ENCODE results near the gene SLC16A13.

The SLC16A13 gene

DNA sequence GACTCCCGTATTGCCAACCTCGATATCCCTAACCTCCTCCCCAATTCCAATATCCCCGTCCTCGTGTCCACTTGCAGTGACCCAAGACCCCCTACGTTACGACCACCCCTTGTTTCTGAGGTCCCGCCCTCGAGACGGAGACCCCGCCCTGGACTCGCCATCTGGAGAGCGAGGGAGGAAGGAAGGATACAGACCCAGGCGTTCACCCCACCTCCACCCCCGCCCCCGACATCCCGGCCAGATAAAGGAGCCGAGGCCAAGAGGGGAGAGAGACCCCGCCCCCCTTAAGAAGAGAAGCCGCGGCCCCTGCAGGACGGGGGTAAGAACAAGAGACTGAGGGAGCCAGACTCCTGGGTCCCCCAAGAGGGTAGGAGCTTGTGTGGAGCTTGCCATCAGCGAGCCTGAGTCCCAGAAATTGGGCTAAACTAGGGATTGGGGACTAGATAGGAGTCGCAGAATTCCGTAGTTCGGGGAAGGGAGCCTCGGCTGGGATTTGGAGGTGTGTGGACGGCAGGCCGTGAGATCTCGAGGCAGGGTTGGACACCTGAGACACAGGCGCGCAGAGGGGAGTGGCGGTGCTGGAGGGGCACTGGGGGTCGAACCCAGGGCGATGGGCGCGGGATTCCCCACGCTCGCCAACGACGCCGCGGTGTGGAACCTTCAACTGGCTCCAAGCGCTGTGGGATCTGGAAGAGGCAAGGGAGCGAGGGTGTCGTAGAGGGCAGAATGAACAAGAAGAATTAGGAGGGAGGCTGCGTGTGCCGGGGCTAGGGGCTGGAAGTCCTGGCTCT, 12.8 kb upstream of the SLC16A13 start, which contains the start of gene BCL6B:
BCL6B (plus strand) TSS at position 270 of the 791 bp plus-strand sequence. CDS start 622 bp downstream, outside the sequence.
- Histone ChIP-seq H3K4me1 (ENCODE audit: control insufficient read depth, insufficient read depth, low read length) (peaks cover 3% of the 10 kb centered on the region), H3K36me3 (ENCODE audit: control insufficient read depth, insufficient read depth, low read length) (peaks cover 3% of the 10 kb centered on the region), H3K9ac (ENCODE audit: low read depth, low read length) (peak within 1 kb of the TSS; percentile 37), H3K9me3 (ENCODE audit: control insufficient read depth, insufficient read depth, low read length) (no peaks in the 10 kb centered on the region), H3K4me3 (ENCODE audit: low read depth, low read length) (peak within 1 kb of the TSS; percentile 81), H3K27me3 (ENCODE audit: control insufficient read depth, insufficient read depth, low read length) (peaks cover 36% of the 10 kb centered on the region)

DNA sequence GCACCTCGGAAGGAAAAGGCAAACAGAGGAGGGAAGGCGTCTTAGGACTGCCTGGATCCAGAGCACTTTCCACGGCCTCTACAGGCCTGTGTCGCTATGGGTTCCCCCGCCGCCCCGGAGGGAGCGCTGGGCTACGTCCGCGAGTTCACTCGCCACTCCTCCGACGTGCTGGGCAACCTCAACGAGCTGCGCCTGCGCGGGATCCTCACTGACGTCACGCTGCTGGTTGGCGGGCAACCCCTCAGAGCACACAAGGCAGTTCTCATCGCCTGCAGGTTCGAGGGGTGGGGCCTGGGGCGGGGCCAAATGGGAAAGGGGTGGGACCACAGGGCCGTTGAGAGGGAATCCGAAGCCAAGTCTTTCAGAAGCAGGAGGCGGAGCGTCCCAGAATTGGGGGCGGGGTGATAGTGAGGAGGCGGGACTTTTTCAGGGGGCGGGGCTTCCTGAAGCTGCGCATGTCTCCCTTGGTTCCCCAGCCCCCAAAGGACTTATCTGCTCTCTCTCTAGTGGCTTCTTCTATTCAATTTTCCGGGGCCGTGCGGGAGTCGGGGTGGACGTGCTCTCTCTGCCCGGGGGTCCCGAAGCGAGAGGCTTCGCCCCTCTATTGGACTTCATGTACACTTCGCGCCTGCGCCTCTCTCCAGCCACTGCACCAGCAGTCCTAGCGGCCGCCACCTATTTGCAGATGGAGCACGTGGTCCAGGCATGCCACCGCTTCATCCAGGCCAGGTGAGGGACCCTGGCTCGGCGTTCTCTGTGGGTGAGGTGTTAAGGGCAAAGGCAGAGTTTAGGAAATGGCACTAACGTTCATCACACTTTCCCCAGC, 12.0 kb upstream of the SLC16A13 start:
- Histone ChIP-seq H3K9me3 (ENCODE audit: control insufficient read depth, insufficient read depth, low read length) (no peaks in the 10 kb centered on the region), H3K4me1 (ENCODE audit: control insufficient read depth, insufficient read depth, low read length) (peaks cover 3% of the 10 kb centered on the region), H3K4me3 (ENCODE audit: low read depth, low read length) (peak overlapping the region; percentile 81), H3K27me3 (ENCODE audit: control insufficient read depth, insufficient read depth, low read length) (peaks cover 36% of the 10 kb centered on the region), H3K36me3 (ENCODE audit: control insufficient read depth, insufficient read depth, low read length) (peaks cover 3% of the 10 kb centered on the region), H3K9ac (ENCODE audit: low read depth, low read length) (peak overlapping the region; percentile 37)

GRCh38 chr17:7024402-7024785, 11.4 kb upstream of the SLC16A13 start:
- peaks cover 3% of the 10 kb centered on the region for H3K36me3 ChIP-seq (ENCODE audit: control insufficient read depth, insufficient read depth, low read length)
- H3K27me3 ChIP-seq (ENCODE audit: control insufficient read depth, insufficient read depth, low read length), result peaks cover 36% of the 10 kb centered on the region
- H3K9me3 ChIP-seq (ENCODE audit: control insufficient read depth, insufficient read depth, low read length), result no peaks in the 10 kb centered on the region
- peaks cover 3% of the 10 kb centered on the region for H3K4me1 ChIP-seq (ENCODE audit: control insufficient read depth, insufficient read depth, low read length)
- no peak overlapping the region for H3K4me3 ChIP-seq (ENCODE audit: low read depth, low read length)
- no peak overlapping the region for H3K9ac ChIP-seq (ENCODE audit: low read depth, low read length)

GRCh38 chr17:7025245-7025644, 10.6 kb upstream of the SLC16A13 start:
- H3K9me3 ChIP-seq (ENCODE audit: control insufficient read depth, insufficient read depth, low read length), result no peaks in the 10 kb centered on the region
- peaks cover 34% of the 10 kb centered on the region for H3K27me3 ChIP-seq (ENCODE audit: control insufficient read depth, insufficient read depth, low read length)
- no peak overlapping the region for H3K9ac ChIP-seq (ENCODE audit: low read depth, low read length)
- H3K4me3 ChIP-seq (ENCODE audit: low read depth, low read length), result no peak overlapping the region
- peaks cover 3% of the 10 kb centered on the region for H3K36me3 ChIP-seq (ENCODE audit: control insufficient read depth, insufficient read depth, low read length)
- H3K4me1 ChIP-seq (ENCODE audit: control insufficient read depth, insufficient read depth, low read length), result peaks cover 1% of the 10 kb centered on the region

DNA sequence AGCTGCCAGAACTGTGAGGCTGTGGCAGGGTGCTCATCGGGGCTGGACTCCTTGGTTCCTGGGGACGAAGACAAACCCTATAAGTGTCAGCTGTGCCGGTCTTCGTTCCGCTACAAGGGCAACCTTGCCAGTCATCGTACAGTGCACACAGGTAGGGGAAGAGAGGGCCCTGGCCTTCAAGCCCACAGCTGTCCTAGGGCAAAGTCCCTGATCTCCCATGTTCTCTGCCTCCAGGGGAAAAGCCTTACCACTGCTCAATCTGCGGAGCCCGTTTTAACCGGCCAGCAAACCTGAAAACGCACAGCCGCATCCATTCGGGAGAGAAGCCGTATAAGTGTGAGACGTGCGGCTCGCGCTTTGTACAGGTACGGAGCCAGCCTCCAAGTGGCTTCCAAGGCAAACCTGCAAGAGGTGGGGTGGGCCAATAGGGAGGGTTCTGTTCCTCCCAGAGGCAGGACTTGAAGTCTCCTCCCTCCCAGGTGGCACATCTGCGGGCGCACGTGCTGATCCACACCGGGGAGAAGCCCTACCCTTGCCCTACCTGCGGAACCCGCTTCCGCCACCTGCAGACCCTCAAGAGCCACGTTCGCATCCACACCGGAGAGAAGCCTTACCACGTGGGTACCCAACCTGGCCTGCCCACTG, 9.2 kb upstream of the SLC16A13 start:
- Histone ChIP-seq H3K9ac (ENCODE audit: low read depth, low read length) (no peak overlapping the region), H3K27me3 (ENCODE audit: control insufficient read depth, insufficient read depth, low read length) (peaks cover 21% of the 10 kb centered on the region), H3K4me1 (ENCODE audit: control insufficient read depth, insufficient read depth, low read length) (no peaks in the 10 kb centered on the region), H3K4me3 (ENCODE audit: low read depth, low read length) (no peak overlapping the region), H3K9me3 (ENCODE audit: control insufficient read depth, insufficient read depth, low read length) (no peaks in the 10 kb centered on the region), H3K36me3 (ENCODE audit: control insufficient read depth, insufficient read depth, low read length) (peaks cover 3% of the 10 kb centered on the region)

- no peaks in the 10 kb centered on the region for H3K4me1 ChIP-seq (ENCODE audit: control insufficient read depth, insufficient read depth, low read length)
- H3K9ac ChIP-seq (ENCODE audit: low read depth, low read length), result no peak overlapping the region
- peaks cover 17% of the 10 kb centered on the region for H3K27me3 ChIP-seq (ENCODE audit: control insufficient read depth, insufficient read depth, low read length)
- H3K36me3 ChIP-seq (ENCODE audit: control insufficient read depth, insufficient read depth, low read length), result peaks cover 3% of the 10 kb centered on the region
- no peak overlapping the region for H3K4me3 ChIP-seq (ENCODE audit: low read depth, low read length)
- no peaks in the 10 kb centered on the region for H3K9me3 ChIP-seq (ENCODE audit: control insufficient read depth, insufficient read depth, low read length)
Measured at GRCh38 chr17:7027335-7027734, 8.5 kb upstream of the SLC16A13 start.

DNA sequence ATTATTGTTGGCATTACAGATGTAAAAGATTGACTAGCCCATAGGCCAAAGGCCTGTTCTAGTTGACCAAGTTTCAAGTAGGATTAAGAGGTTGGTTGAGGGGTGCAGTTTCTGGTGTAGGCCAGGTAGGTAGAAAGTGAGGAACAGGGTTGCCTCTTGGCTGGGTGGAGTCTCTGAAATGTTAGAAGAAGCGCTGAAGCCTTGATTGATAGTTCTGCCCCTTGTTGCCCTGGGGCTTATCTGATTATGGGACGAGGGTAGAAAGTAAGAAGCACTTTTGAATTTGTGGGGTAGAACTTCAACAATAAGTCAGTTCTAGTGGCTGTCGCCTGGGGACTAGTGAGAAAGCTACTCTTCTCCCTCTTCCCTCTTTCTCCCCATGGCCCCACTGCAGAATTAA, 6.7 kb upstream of the SLC16A13 start:
- Histone ChIP-seq H3K9me3 (ENCODE audit: control insufficient read depth, insufficient read depth, low read length) (no peaks in the 10 kb centered on the region), H3K9ac (ENCODE audit: low read depth, low read length) (no peak overlapping the region), H3K4me1 (ENCODE audit: control insufficient read depth, insufficient read depth, low read length) (no peaks in the 10 kb centered on the region), H3K27me3 (ENCODE audit: control insufficient read depth, insufficient read depth, low read length) (peaks cover 6% of the 10 kb centered on the region), H3K36me3 (ENCODE audit: control insufficient read depth, insufficient read depth, low read length) (no peaks in the 10 kb centered on the region), H3K4me3 (ENCODE audit: low read depth, low read length) (no peak overlapping the region)

- no peaks in the 10 kb centered on the region for H3K4me1 ChIP-seq (ENCODE audit: control insufficient read depth, insufficient read depth, low read length)
- peaks cover 3% of the 10 kb centered on the region for H3K27me3 ChIP-seq (ENCODE audit: control insufficient read depth, insufficient read depth, low read length)
- H3K4me3 ChIP-seq (ENCODE audit: low read depth, low read length), result no peak overlapping the region
- H3K36me3 ChIP-seq (ENCODE audit: control insufficient read depth, insufficient read depth, low read length), result no peaks in the 10 kb centered on the region
- no peaks in the 10 kb centered on the region for H3K9me3 ChIP-seq (ENCODE audit: control insufficient read depth, insufficient read depth, low read length)
- H3K9ac ChIP-seq (ENCODE audit: low read depth, low read length), result no peak overlapping the region
Measured at GRCh38 chr17:7029659-7030058, 6.2 kb upstream of the SLC16A13 start.

DNA sequence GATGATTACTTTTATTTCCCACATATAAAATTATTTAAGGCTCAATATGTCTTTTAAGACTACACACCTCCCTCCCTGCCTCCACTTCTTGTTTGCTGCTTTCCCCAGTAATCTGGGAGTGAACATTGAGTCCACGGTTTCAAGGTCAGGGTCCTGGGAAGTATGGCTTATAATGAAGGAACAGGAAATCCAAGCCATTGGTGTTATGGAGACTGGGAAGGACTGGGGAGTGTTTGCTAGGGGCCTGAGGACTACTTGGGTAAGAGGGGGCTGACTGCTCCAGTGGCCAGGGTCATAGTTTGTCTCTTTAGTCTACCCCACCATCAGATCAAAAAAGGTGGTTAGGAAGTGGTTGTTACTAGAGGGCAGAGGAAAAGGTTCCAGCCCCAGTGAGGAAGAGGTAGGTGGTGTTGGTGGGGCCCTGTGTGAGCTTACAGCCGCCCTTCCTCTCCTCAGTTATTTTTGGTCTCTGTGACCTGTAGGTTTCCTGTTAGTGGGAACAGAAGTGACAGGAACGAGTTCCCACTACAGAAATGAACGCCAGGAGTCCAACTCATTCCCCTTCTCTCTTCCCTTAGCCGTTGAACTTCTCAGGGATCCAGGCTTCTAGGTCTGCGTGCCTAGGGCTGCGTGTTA, 742 bp upstream of the SLC16A13 start:
- peak overlapping the region; percentile 76 for H3K9ac ChIP-seq (ENCODE audit: low read depth, low read length)
- peak overlapping the region; percentile 80 for H3K4me3 ChIP-seq (ENCODE audit: low read depth, low read length)
- no peaks in the 10 kb centered on the region for H3K36me3 ChIP-seq (ENCODE audit: control insufficient read depth, insufficient read depth, low read length)
- H3K27me3 ChIP-seq (ENCODE audit: control insufficient read depth, insufficient read depth, low read length), result peaks cover 5% of the 10 kb centered on the region
- peaks cover 8% of the 10 kb centered on the region for H3K4me1 ChIP-seq (ENCODE audit: control insufficient read depth, insufficient read depth, low read length)
- no peaks in the 10 kb centered on the region for H3K9me3 ChIP-seq (ENCODE audit: control insufficient read depth, insufficient read depth, low read length)

- peaks cover 11% of the 10 kb centered on the region for H3K4me1 ChIP-seq (ENCODE audit: control insufficient read depth, insufficient read depth, low read length)
- no peaks in the 10 kb centered on the region for H3K9me3 ChIP-seq (ENCODE audit: control insufficient read depth, insufficient read depth, low read length)
- H3K9ac ChIP-seq (ENCODE audit: low read depth, low read length), result no peak overlapping the region
- peaks cover 21% of the 10 kb centered on the region for H3K27me3 ChIP-seq (ENCODE audit: control insufficient read depth, insufficient read depth, low read length)
- H3K36me3 ChIP-seq (ENCODE audit: control insufficient read depth, insufficient read depth, low read length), result no peaks in the 10 kb centered on the region
- H3K4me3 ChIP-seq (ENCODE audit: low read depth, low read length), result no peak overlapping the region
Measured at GRCh38 chr17:7038025-7038862, 2.4 kb downstream of the SLC16A13 start.

Measured in iPS-15b (cell line).